ENCODE results near the gene FNBP1. TPM values are rescaled to one million over a fixed set of nuclear protein-coding genes. Genes with fewer than 3 reads are reported as not detected.

FNBP1 gene
- total and polyA plus RNA-seq, 7 donors, result 12.5 to 172 (median 92.8) TPM

DNA sequence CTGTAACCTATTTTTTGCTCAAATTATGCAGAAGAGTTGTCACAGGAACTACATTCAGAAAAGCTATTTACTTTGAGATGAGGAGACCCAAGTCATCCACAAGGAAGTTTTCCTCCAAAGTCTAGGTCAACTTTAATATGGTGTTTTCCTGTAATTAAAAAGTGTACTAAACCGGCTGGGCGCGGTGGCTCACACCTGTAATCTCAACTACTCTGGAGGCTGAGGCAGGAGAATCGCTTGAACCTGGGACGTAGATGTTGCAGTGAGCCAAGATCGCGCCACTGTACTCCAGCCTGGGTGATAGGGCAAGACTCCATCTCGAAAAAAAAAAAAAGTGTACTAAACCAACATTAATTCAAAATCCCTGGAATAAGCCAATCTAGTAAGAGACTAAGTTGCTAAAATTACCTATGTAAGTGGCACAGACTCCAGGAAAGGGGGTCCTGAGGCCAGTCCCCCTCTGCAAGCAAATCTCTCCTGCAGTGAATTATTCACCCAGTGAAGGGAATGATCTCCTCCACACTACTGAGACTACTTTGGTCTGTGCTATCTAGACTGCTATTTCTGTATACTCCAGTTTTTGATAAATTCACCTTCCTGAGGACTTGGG lies 38.9 kb downstream of the FNBP1 start:
- H3K4me3 ChIP-seq, result no peak overlapping the region
- peak overlapping the region in 2 of 4 donors; percentile 29 to 41 for H3K27ac ChIP-seq
- intact Hi-C loops (cut with DNase I), result no loop called here
- peaks cover 0 to 39% (median 30%) of the 10 kb centered on the region in 4 donors for H3K4me1 ChIP-seq
- no peaks in the 10 kb centered on the region for H3K36me3 ChIP-seq
- DNase-seq, result peak; percentile 36
- no peak for TF ChIP-seq EP300 (IDR thresholded peaks at IDR 0.05)
- TF ChIP-seq, protein P1, sequence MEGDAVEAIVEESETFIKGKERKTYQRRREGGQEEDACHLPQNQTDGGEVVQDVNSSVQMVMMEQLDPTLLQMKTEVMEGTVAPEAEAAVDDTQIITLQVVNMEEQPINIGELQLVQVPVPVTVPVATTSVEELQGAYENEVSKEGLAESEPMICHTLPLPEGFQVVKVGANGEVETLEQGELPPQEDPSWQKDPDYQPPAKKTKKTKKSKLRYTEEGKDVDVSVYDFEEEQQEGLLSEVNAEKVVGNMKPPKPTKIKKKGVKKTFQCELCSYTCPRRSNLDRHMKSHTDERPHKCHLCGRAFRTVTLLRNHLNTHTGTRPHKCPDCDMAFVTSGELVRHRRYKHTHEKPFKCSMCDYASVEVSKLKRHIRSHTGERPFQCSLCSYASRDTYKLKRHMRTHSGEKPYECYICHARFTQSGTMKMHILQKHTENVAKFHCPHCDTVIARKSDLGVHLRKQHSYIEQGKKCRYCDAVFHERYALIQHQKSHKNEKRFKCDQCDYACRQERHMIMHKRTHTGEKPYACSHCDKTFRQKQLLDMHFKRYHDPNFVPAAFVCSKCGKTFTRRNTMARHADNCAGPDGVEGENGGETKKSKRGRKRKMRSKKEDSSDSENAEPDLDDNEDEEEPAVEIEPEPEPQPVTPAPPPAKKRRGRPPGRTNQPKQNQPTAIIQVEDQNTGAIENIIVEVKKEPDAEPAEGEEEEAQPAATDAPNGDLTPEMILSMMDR (IDR thresholded peaks at IDR 0.05), result no peak
- H3K9me3 ChIP-seq, result no peaks in the 10 kb centered on the region
- 17 to 64% methylated on average over 8 of the region's 8 CpGs for WGBS, 2 donors
- H3K27me3 ChIP-seq, result no peaks in the 10 kb centered on the region

DNA sequence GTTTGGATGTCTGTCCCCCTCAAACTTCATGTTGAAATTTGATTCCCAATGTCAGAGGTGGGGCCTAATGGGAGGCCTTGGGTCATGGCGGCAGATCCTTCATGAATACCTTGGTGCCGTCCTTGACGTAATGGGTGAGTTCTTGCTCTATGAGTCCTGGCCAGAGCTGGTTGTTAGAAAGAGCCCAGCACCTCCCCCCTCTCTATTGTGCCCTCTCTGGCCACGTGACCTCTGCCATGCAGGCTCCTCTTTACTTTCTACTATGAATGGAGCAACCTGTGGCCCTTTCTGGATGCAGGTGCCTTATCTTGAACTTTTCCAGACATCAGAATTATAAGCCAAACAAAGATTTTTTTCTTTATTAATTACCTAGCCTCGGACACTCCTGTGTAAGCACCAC lies 40.7 kb downstream of the FNBP1 start:
- Histone ChIP-seq H3K4me3 (no peak overlapping the region), H3K9me3 (no peaks in the 10 kb centered on the region), H3K27me3 (no peaks in the 10 kb centered on the region), H3K4me1 (peaks cover 0 to 40% (median 38%) of the 10 kb centered on the region in 4 donors), H3K36me3 (no peaks in the 10 kb centered on the region), H3K27ac (peak overlapping the region in 2 of 4 donors; percentile 5 to 25)
- WGBS, 2 donors, result 96% methylated on average over 5 of the region's 5 CpGs
- no peak for TF ChIP-seq POLR2A (IDR thresholded peaks at IDR 0.05)
- TF ChIP-seq EP300 (IDR thresholded peaks at IDR 0.05), result no peak
- TF ChIP-seq, protein P1 (IDR thresholded peaks at IDR 0.05), result no peak
- no peak for TF ChIP-seq POLR2AphosphoS5 (IDR thresholded peaks at IDR 0.05)
- intact Hi-C loops (cut with DNase I), result no loop called here
- DNase-seq, result no peak

- WGBS, 2 donors, result 73 to 81% methylated on average over 7 of the region's 7 CpGs
Measured at GRCh38 chr9:130001190-130001589, 41.8 kb downstream of the FNBP1 start.

GRCh38 chr9:129999141-129999510 lies 43.9 kb downstream of the FNBP1 start:
- Histone ChIP-seq H3K27me3 (no peaks in the 10 kb centered on the region), H3K27ac (peak overlapping the region; percentile 2 to 81 (median 54)), H3K4me1 (peaks cover 0 to 69% (median 63%) of the 10 kb centered on the region in 4 donors), H3K4me3 (no peak overlapping the region), H3K9me3 (no peaks in the 10 kb centered on the region), H3K36me3 (no peaks in the 10 kb centered on the region)
- 72 to 84% methylated on average over 5 of the region's 5 CpGs for WGBS, 2 donors
- DNase-seq, result no peak
- TF ChIP-seq, protein P1 (IDR thresholded peaks at IDR 0.05), result no peak
- no peak for TF ChIP-seq POLR2AphosphoS5 (IDR thresholded peaks at IDR 0.05)
- TF ChIP-seq EP300 (IDR thresholded peaks at IDR 0.05), result no peak
- no peak for TF ChIP-seq POLR2A (IDR thresholded peaks at IDR 0.05)
- intact Hi-C loops (cut with DNase I), result no loop called here

More at GRCh38 chr9:130001190-130001589, 41.8 kb downstream of the FNBP1 start:
- Histone ChIP-seq H3K9me3 (no peaks in the 10 kb centered on the region), H3K4me1 (peaks cover 0 to 48% (median 44%) of the 10 kb centered on the region in 4 donors), H3K27me3 (no peaks in the 10 kb centered on the region), H3K27ac (peak overlapping the region in 1 of 4 donors; percentile 22), H3K4me3 (no peak overlapping the region), H3K36me3 (no peaks in the 10 kb centered on the region)
- intact Hi-C loops (cut with DNase I), result no loop called here
- DNase-seq, result no peak
- TF ChIP-seq EP300 (IDR thresholded peaks at IDR 0.05), result no peak
- no peak for TF ChIP-seq POLR2AphosphoS5 (IDR thresholded peaks at IDR 0.05)
- TF ChIP-seq, protein P1 (IDR thresholded peaks at IDR 0.05), result no peak
- TF ChIP-seq POLR2A (IDR thresholded peaks at IDR 0.05), result no peak

Measured in sigmoid colon (tissue), 7 donors.